H1 (cell line): ENCODE measurements around the gene CYBB. TPM values are rescaled to one million over a fixed set of nuclear protein-coding genes. Genes with fewer than 3 reads are reported as not detected.
"Not testable (repeated sequence)": the region's sequence is repeated elsewhere in the genome, so short reads cannot be mapped to it uniquely, and the experiment has no call there.

Experiments
- CTCF ChIA-PET: fragments of 300-600 bp; sonication (Branson Sonifier 250); formaldehyde crosslinking; loops from one replicate; lab custom pipeline; 2021; ENCODE audit not compliant: partially characterized antibody; lab: Charles Lee
- POLR2A ChIA-PET: fragments of 300-600 bp; sonication (Branson Sonifier 250); formaldehyde crosslinking; loops from one replicate; lab custom pipeline; 2021; ENCODE audit warnings: inconsistent platforms; ENCODE audit not compliant: partially characterized antibody; lab: Charles Lee
- DNase-seq, 2 experiments: peaks; one replicate each; pipeline versions ENCODE4 v3.0.0 to v3.0.0-alpha.2; 2010 to 2022; ENCODE audit warnings: low spot score in 2 of 2, low read depth in 1 of 2, mixed read lengths in 1 of 2
- FAIRE-seq: peaks from 2 replicates; lab custom pipeline; 2011; peaks lifted over from hg19 to GRCh38; lab: Jason Lieb, UNC
- H2AFZ ChIP-seq: 2 replicates; pipeline ENCODE4 v1.8.1; 2012; ENCODE audit warnings: low read length, inconsistent platforms
- H2AK5ac ChIP-seq: 2 replicates; pipeline ENCODE4 v1.6.1; 2013; ENCODE audit warnings: low read depth, low read length
- H2BK120ac ChIP-seq: replicated peaks from 2 replicates; pipeline ENCODE3; 2013; ENCODE audit warnings: low read depth, low read length, inconsistent platforms
- H2BK12ac ChIP-seq: 2 replicates; pipeline ENCODE4 v1.6.1; 2013; ENCODE audit warnings: low read depth, low read length
- H2BK15ac ChIP-seq: 2 replicates; pipeline ENCODE4 v1.6.1; 2013; ENCODE audit warnings: low read length
- H2BK20ac ChIP-seq: 2 replicates; pipeline ENCODE4 v1.6.1; 2013; ENCODE audit warnings: low read length
- H2BK5ac ChIP-seq: 2 replicates; pipeline ENCODE4 v1.6.1; 2013; ENCODE audit warnings: low read depth, low read length
- H3K14ac ChIP-seq: 2 replicates; pipeline ENCODE4 v1.6.1; 2013; ENCODE audit warnings: inconsistent platforms; ENCODE audit not compliant: insufficient read length
- H3K18ac ChIP-seq: 2 replicates; pipeline ENCODE4 v1.6.1; 2013; ENCODE audit warnings: low read length; ENCODE audit errors: extremely low read depth
- H3K23ac ChIP-seq: 2 replicates; pipeline ENCODE4 v1.6.1; 2013; ENCODE audit warnings: inconsistent platforms; ENCODE audit not compliant: insufficient read length
- H3K23me2 ChIP-seq: 2 replicates; pipeline ENCODE4 v1.6.1; 2013; ENCODE audit warnings: low read depth, low read length
- H3K27ac ChIP-seq: 2 replicates; pipeline ENCODE4 v1.6.1; 2011; ENCODE audit warnings: low read depth, low read length, inconsistent platforms
- H3K27me3 ChIP-seq, 4 experiments: replicated peaks in 1 of 4; 1 replicate in 1 of 4; 2 replicates in 3 of 4; pipeline versions ENCODE4 v1.6.1 to v1.8.1; 2011 to 2013; ENCODE audit warnings: low read length in 3 of 4, mild to moderate bottlenecking in 3 of 4, inconsistent platforms in 2 of 4, mixed read lengths in 2 of 4, moderate library complexity in 1 of 4; ENCODE audit not compliant: control insufficient read depth in 3 of 4, insufficient read depth in 3 of 4; ENCODE audit errors: extremely low read depth in 1 of 4
- H3K36me3 ChIP-seq, 4 experiments: 2 replicates each; pipeline versions ENCODE4 v1.6.1 to v1.8.1; 2011 to 2013; ENCODE audit warnings: mild to moderate bottlenecking in 4 of 4, low read length in 3 of 4, moderate library complexity in 2 of 4, control low read depth in 1 of 4, inconsistent platforms in 1 of 4; ENCODE audit not compliant: insufficient read depth in 4 of 4, control insufficient read depth in 2 of 4
- H3K4ac ChIP-seq: replicated peaks from 2 replicates; pipeline ENCODE3; 2013; ENCODE audit warnings: low read length, low read depth, mixed read lengths, inconsistent platforms; ENCODE audit not compliant: insufficient read length
- H3K4me1 ChIP-seq, 4 experiments: replicated peaks in 1 of 4; 1 replicate in 1 of 4; 2 replicates in 3 of 4; pipeline versions ENCODE4 v1.6.1 to v1.8.1; 2011 to 2013; ENCODE audit warnings: low read length in 3 of 4, inconsistent platforms in 2 of 4, mixed read lengths in 1 of 4; ENCODE audit not compliant: insufficient read depth in 4 of 4, control insufficient read depth in 3 of 4
- H3K4me2 ChIP-seq, 2 experiments: 2 replicates each; pipeline versions ENCODE4 v1.6.1 to v1.8.1; 2011 to 2013; ENCODE audit warnings: low read depth in 2 of 2, low read length in 2 of 2, control low read depth in 1 of 2, inconsistent platforms in 1 of 2, mild to moderate bottlenecking in 1 of 2; ENCODE audit not compliant: insufficient read depth in 1 of 2
- H3K4me3 ChIP-seq, 4 experiments: fragments of 200-600, 300-600 bp in 1 of 4; sonication (generic), shearing (Covaris generic), sonication (Bioruptor Twin) in 1 of 4; 2 replicates each; pipeline versions ENCODE4 v1.5.1 to v1.8.1; 2011 to 2016; ENCODE audit warnings: low read length in 4 of 4, low read depth in 3 of 4, control low read depth in 2 of 4, inconsistent platforms in 2 of 4, mild to moderate bottlenecking in 2 of 4, mixed read lengths in 1 of 4, moderate library complexity in 1 of 4; ENCODE audit not compliant: insufficient read depth in 2 of 4; ENCODE audit errors: extremely low read depth in 1 of 4
- H3K56ac ChIP-seq: replicated peaks from 2 replicates; pipeline ENCODE3; 2013; ENCODE audit warnings: low read depth, mild to moderate bottlenecking, mixed read lengths, low read length, inconsistent platforms; ENCODE audit not compliant: insufficient read length
- H3K79me1 ChIP-seq: 2 replicates; pipeline ENCODE4 v1.6.1; 2013; ENCODE audit warnings: low read depth, low read length, control low read depth
- H3K79me2 ChIP-seq, 2 experiments: 2 replicates each; pipeline versions ENCODE4 v1.6.1 to v1.8.1; 2012 to 2013; ENCODE audit warnings: low read length in 2 of 2, mild to moderate bottlenecking in 2 of 2, inconsistent platforms in 1 of 2; ENCODE audit not compliant: insufficient read depth in 2 of 2, control insufficient read depth in 1 of 2
- H3K9ac ChIP-seq, 4 experiments: replicated peaks in 1 of 4; 1 replicate in 1 of 4; 2 replicates in 3 of 4; pipeline versions ENCODE4 v1.6.1 to v1.8.1; 2011 to 2013; ENCODE audit warnings: low read depth in 3 of 4, low read length in 3 of 4, control low read depth in 2 of 4, mild to moderate bottlenecking in 2 of 4, moderate library complexity in 2 of 4, inconsistent platforms in 1 of 4; ENCODE audit errors: extremely low read depth in 1 of 4
- H3K9me3 ChIP-seq, 2 experiments: 2 replicates each; pipeline versions ENCODE4 v1.6.1 to v1.8.1; 2012 to 2013; ENCODE audit warnings: mild to moderate bottlenecking in 2 of 2, moderate library complexity in 2 of 2, control low read depth in 1 of 2, inconsistent platforms in 1 of 2, low read depth in 1 of 2, low read length in 1 of 2, mixed read lengths in 1 of 2; ENCODE audit not compliant: insufficient read depth in 2 of 2
- H4K20me1 ChIP-seq, 2 experiments: replicated peaks in 1 of 2; 2 replicates each; pipeline versions ENCODE3 to v1.8.1; 2011 to 2013; ENCODE audit warnings: inconsistent platforms in 2 of 2, low read length in 2 of 2, mild to moderate bottlenecking in 1 of 2; ENCODE audit not compliant: insufficient read depth in 2 of 2, control insufficient read depth in 1 of 2
- H4K5ac ChIP-seq: 2 replicates; pipeline ENCODE4 v1.6.1; 2013; ENCODE audit warnings: low read length, low read depth, mixed read lengths, inconsistent platforms; ENCODE audit not compliant: insufficient read length
- H4K8ac ChIP-seq: 2 replicates; pipeline ENCODE4 v1.8.0; 2013; ENCODE audit warnings: mild to moderate bottlenecking, moderate library complexity, low read length, inconsistent platforms; ENCODE audit not compliant: insufficient read depth; ENCODE audit errors: extremely low read depth
- H4K91ac ChIP-seq: replicated peaks from 2 replicates; pipeline ENCODE3; 2013; ENCODE audit warnings: low read length, mixed read lengths, inconsistent platforms; ENCODE audit not compliant: insufficient read length
- WGBS, 2 experiments: shearing (Covaris generic) in 1 of 2; methylation state at CpG; one replicate each; pipeline versions ENCODE4 v1.1.6 to v1.1.7; 2013 to 2015; ENCODE audit warnings: low lambda C conversion rate in 2 of 2, mixed read lengths in 2 of 2, inconsistent platforms in 1 of 2, low coverage in 1 of 2, missing lambda C conversion rate in 1 of 2; ENCODE audit not compliant: insufficient replicate concordance in 2 of 2, insufficient coverage in 1 of 2, insufficient read length in 1 of 2; ENCODE audit errors: extremely low coverage in 1 of 2, missing lambda C conversion rate in 1 of 2; 5-methylcytosine and 5-hydroxymethylcytosine counted together
- polyA plus RNA-seq, 7 experiments: library from polyadenylated mRNA; depleted of rRNA in 3 of 7; stranded (reverse) in 5 of 7; unstranded in 2 of 7; fragments of >200 nt in 5 of 7; fragments of 200-250 nt in 2 of 7; gene quantifications; 1 replicate in 5 of 7; 2 replicates in 1 of 7; 4 replicates in 1 of 7; pipeline versions ENCODE4 v1.2.1 to v1.2.3, GENCODE V29; 2011 to 2013; ENCODE audit warnings: missing spikeins in 2 of 7, mixed read lengths in 2 of 7
- total RNA-seq: library from RNA; stranded (reverse); fragmentation: NEBNext Ultra II Directional; extraction: Animal tissue kit (Norgen Biotek cat#: 25700); gene quantifications from 2 replicates; pipeline ENCODE4 v1.2.1, GENCODE V29; 2021

CYBB gene
- total and polyA plus RNA-seq, 2 of the 8 experiments (the other 6 are each of a cell fraction or from before 2014, with no cell fraction given) = 0.03 to 0.09 TPM

DNA sequence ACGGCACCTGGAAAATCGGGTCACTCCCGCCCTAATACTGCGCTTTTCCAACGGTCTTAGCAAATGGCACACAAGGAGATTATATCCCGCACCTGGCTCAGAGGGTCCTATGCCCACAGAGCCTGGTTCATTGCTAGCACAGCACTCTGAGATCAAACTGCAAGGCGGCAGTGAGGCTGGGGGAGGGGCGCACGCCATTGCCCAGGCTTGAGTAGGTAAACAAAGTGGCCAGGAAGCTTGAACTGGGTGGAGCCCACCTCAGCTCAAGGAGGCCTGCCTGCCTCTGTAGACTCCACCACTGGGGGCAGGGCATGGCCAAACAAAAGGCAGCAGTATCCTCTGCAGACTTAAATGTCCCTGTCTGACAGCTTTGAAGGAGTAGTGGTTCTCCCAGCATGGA, 11.0 kb upstream of the CYBB start:
- H3K9me3 ChIP-seq, POLR2A ChIA-PET, H3K79me2 ChIP-seq, H3K4me2 ChIP-seq, H3K18ac ChIP-seq, H2BK15ac ChIP-seq, H4K20me1 ChIP-seq, H4K8ac ChIP-seq, H3K4me1 ChIP-seq, H2BK5ac ChIP-seq, H3K14ac ChIP-seq, H2AFZ ChIP-seq, H4K91ac ChIP-seq, H2BK120ac ChIP-seq, H2BK12ac ChIP-seq, H2AK5ac ChIP-seq, FAIRE-seq, H3K23me2 ChIP-seq, H3K4ac ChIP-seq, H3K4me3 ChIP-seq, H4K5ac ChIP-seq, H2BK20ac ChIP-seq, H3K27ac ChIP-seq, CTCF ChIA-PET, H3K27me3 ChIP-seq, DNase-seq, H3K9ac ChIP-seq, H3K79me1 ChIP-seq, H3K36me3 ChIP-seq, H3K56ac ChIP-seq, H3K23ac ChIP-seq: not testable (repeated sequence)
- WGBS, 2 experiments = no CpG with 5 or more reads among the region's 9 CpGs
